HG03135 (cell line): ENCODE data around the gene CNTD1.
"Not testable (repeated sequence)": the region's sequence is repeated elsewhere in the genome, so short reads cannot be mapped to it uniquely, and the experiment has no call there.

Experiments
- ATAC-seq: cut with Tn5 transposase; IDR thresholded peaks from one replicate; pipeline ENCODE4 v1.9.1; 2021; ENCODE audit warnings: mild to moderate bottlenecking, moderate library complexity; ENCODE audit not compliant: unreplicated experiment

Gene CNTD1

DNA sequence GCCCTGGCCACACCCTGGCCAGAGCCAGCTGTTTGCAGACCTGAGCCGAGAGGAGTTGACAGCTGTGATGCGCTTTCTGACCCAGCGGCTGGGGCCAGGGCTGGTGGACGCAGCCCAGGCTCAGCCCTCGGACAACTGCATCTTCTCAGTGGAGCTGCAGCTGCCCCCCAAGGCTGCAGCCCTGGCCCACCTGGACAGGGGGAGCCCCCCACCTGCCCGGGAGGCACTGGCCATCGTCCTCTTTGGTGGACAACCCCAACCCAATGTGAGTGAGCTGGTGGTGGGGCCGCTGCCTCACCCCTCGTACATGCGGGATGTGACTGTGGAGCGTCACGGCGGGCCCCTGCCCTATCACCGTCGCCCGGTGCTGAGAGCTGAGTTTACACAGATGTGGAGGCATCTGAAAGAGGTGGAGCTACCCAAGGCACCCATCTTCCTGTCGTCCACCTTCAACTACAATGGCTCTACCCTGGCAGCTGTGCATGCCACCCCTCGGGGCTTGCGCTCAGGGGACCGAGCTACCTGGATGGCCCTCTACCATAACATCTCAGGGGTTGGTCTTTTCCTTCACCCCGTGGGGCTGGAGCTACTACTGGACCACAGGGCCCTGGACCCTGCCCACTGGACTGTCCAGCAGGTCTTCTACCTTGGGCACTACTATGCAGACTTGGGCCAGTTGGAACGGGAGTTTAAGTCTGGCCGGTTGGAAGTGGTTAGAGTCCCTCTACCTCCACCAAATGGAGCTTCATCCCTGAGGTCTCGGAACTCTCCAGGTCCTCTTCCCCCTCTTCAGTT is 46.3 kb downstream of the CNTD1 start:
- no peak for ATAC-seq

DNA sequence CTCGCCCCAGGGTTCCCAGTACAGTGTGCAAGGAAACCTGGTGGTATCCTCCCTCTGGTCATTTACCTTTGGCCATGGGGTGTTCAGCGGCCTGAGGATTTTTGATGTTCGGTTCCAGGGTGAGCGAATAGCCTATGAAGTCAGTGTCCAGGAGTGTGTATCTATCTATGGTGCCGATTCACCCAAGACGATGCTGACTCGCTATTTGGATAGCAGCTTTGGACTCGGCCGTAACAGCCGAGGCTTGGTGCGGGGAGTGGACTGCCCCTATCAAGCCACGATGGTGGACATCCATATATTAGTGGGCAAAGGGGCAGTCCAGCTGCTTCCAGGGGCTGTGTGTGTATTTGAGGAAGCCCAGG is 46.9 kb downstream of the CNTD1 start:
- no peak for ATAC-seq

DNA sequence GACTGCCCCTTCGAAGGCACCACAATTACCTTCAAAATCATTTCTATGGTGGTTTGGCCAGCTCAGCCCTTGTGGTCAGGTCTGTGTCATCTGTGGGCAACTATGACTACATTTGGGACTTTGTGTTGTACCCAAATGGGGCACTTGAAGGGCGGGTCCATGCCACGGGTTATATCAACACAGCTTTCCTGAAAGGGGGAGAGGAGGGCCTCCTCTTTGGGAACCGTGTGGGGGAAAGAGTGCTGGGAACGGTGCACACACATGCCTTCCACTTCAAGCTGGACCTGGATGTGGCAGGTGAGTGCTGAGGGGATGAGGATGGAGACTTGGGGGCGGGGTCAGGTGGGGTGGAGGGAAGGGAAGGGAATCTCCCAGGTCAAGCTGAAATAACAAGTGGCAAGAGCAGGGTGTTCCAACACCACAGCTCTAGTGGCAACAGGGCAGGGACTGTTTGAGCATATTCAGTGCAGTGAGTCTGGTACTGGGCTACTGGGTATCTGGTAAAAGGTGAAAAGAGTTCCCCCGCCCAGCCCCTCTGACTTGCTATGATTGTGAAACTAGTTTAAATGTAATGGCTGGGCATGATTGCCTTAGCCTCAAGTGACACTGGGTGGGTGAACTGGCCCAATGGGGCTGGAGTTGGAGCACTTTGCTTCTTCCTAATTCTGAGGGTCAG is 47.4 kb downstream of the CNTD1 start:
- ATAC-seq: no peak

DNA sequence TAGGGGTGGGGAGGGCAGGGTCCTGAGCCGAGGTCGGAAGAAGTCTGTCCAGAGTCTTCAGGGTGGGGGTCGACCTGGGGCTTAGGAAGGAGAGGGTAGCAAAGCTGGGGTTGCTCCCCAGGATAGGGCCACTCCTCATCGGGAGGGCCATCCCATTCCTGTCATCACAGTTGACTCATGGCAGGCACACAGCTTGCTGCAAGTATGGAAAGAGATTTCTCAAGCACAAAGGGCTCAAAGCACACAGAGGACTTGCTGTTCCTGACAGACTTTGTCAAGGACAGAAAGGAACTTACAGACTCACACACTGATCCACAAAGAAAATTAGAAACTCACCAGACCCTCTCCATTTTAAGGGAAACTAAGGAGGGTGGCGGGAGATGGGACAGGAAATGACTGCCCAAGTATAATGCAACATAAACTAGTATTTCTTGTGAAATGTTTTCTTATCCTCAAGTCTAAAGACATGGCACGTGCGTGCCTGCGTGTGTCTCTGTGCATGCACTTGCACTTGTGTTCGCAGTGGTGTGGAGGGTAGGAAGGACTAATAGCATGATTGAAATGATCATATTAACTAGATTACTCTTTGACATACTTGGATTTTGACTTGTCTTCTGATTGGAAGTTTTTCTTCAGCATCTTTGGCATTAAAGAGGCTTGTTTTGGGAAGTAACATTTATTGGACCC is 48.1 kb downstream of the CNTD1 start:
- no peak for ATAC-seq

DNA sequence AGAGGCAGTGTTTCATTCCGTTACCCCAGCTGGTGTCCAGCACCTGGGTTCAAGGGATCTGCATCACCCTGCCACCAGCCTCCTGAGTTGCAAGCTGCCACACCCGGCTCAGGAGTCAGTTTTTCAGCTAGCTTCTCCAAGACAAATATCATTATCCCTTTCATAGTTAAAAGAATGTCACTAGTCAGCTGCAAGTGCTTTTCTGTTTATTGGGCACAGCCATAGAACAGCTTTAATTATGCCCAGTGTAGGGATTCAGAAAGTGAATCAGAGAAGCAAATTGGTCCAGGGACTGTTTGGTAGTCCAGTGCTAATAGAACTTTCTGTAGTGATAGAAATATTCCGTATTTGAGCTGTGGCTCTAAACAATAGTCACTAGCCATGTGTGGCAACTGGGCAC is 49.4 kb downstream of the CNTD1 start:
- ATAC-seq: no peak

DNA sequence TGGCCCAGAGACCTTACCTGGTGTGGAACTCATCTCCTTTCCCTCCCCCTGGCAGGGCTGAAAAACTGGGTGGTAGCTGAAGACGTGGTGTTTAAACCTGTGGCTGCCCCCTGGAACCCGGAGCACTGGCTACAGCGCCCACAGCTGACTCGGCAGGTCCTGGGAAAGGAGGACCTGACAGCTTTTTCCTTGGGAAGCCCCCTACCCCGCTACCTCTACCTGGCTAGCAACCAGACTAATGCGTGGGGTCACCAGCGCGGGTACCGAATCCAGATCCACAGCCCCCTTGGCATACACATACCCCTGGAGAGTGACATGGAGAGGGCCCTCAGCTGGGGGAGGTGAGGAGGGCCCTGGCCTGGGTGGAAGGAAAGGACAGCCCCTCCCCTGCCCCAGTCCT is 50.4 kb downstream of the CNTD1 start:
- no peak for ATAC-seq

DNA sequence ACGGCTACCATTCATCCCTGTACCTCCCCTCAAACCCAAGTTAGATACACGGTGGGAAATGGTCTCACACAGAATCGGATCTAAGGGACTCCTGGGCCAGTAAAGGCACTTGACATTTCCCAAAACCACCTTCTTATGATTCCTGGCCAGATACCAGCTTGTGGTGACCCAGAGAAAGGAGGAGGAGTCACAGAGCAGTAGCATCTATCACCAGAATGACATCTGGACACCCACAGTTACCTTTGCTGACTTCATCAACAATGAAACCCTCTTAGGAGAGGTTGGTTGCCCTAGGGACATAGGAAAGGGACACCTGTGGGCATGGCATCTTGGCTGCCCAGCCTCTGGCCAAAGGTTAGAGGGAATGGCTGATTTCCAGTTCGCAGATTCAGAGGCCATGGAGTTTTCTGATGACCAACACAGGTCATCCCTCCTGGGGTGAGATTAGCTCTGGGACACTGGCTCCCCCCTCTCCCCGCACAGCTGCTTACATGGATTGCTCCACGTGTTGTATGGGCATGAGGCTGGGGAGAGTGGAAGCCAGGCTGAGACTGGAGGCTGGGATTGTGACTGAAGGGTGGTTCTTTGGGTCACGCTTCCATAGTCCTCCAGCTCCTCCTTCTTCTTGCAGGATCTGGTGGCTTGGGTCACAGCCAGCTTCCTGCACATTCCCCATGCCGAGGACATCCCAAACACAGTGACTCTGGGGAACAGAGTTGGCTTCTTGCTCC is 51.0 kb downstream of the CNTD1 start:
- ATAC-seq: no peak

DNA sequence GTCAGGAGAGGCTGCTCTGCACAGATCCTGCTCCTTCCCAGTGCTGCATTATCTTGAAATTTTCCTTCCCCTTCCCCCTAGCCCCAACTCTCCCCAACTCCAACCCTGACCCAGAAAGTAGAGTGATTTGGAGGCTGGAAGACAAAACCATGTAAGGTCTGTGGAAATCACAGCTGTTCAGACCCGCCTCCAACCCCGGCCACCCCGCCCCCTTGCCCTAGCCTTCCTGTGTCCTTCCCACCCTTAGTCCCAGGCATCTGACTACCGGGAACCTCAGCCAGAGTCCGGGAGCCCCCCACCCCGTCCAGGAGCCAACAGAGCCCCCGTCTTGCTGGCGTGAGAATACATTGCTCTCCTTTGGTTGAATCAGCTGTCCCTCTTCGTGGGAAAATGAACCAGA is 52.3 kb downstream of the CNTD1 start, which contains the start of gene AOC3:
TSS of gene AOC3 (plus strand) at position 246 of the 400 bp plus-strand sequence. CDS start at position 391, 145 bp downstream.
- no peak for ATAC-seq

DNA sequence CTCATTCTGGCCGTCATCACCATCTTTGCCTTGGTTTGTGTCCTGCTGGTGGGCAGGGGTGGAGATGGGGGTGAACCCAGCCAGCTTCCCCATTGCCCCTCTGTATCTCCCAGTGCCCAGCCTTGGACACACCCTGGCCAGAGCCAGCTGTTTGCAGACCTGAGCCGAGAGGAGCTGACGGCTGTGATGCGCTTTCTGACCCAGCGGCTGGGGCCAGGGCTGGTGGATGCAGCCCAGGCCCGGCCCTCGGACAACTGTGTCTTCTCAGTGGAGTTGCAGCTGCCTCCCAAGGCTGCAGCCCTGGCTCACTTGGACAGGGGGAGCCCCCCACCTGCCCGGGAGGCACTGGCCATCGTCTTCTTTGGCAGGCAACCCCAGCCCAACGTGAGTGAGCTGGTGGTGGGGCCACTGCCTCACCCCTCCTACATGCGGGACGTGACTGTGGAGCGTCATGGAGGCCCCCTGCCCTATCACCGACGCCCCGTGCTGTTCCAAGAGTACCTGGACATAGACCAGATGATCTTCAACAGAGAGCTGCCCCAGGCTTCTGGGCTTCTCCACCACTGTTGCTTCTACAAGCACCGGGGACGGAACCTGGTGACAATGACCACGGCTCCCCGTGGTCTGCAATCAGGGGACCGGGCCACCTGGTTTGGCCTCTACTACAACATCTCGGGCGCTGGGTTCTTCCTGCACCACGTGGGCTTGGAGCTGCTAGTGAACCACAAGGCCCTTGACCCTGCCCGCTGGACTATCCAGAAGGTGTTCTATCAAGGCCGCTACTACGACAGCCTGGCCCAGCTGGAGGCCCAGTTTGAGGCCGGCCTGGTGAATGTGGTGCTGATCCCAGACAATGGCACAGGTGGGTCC is 52.9 kb downstream of the CNTD1 start:
- not testable (repeated sequence) for ATAC-seq

DNA sequence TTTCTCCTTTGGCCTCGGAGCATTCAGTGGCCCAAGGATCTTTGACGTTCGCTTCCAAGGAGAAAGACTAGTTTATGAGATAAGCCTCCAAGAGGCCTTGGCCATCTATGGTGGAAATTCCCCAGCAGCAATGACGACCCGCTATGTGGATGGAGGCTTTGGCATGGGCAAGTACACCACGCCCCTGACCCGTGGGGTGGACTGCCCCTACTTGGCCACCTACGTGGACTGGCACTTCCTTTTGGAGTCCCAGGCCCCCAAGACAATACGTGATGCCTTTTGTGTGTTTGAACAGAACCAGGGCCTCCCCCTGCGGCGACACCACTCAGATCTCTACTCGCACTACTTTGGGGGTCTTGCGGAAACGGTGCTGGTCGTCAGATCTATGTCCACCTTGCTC is 53.7 kb downstream of the CNTD1 start:
- ATAC-seq: no peak

DNA sequence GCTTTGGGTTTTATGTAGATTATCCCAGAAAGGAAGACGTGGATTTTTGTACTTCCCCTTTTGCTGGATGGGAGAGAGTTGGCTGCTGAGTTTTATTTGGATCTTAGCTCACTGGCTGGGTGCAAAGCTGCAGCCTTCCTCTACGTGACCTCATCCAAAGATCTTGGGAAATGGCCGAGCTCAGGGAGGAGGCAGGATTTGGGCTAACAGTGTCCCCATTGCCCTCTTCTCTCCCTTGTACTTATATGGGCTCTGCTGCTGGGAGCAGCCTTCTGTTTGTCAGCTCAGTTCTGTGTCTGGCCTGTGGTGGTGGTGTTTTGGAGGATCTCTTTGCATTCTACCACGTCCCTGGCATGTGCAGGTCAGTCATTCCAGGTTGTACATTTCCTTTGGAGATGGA is 54.3 kb downstream of the CNTD1 start:
- ATAC-seq: no peak

DNA sequence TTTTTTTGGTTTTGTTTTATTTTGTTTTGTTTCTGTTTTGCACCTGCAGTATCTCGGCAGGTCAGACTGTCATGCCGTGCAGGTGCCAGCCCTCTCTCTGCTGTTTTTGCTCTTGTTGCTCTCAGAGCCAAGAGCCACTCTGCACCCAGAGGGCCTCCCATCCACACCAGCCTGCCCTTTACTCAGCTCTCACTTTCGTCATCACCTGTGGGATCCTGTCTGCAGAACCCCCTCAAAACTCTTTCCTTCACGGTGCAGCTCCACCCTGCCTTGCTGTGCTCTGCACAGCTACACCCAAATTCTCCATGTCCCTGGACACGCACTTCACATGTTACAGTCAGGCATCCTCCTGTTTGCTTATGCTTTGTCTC is 54.9 kb downstream of the CNTD1 start:
- ATAC-seq: no peak

DNA sequence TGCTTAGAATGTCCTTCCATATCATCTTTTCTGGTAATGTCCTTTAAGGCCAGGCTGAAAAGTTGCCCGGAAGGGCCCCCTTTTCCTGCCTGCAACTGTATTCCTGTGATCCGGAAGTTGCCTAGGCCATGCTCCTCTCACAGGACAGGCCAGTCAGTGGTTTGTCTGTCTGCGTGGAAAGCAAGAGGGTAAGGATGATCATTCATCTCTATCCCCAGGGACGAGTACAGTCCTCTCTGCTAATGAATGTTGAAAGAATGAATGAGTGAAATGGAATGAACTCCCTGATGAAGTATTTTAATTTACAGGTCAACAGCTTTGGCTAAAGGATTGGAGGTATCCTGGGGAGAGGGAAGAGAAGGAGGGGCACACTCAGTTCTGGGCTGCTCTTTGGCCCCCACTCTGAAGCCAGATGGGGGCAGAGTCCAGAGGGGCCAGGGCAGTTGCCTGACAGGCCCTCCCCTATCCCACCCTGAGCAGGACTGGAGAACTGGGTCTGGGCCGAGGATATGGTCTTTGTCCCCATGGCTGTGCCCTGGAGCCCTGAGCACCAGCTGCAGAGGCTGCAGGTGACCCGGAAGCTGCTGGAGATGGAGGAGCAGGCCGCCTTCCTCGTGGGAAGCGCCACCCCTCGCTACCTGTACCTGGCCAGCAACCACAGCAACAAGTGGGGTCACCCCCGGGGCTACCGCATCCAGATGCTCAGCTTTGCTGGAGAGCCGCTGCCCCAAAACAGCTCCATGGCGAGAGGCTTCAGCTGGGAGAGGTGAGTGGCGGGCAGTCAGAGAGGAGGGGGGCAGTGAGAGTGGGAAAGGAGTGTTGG is 55.5 kb downstream of the CNTD1 start:
- no peak for ATAC-seq

DNA sequence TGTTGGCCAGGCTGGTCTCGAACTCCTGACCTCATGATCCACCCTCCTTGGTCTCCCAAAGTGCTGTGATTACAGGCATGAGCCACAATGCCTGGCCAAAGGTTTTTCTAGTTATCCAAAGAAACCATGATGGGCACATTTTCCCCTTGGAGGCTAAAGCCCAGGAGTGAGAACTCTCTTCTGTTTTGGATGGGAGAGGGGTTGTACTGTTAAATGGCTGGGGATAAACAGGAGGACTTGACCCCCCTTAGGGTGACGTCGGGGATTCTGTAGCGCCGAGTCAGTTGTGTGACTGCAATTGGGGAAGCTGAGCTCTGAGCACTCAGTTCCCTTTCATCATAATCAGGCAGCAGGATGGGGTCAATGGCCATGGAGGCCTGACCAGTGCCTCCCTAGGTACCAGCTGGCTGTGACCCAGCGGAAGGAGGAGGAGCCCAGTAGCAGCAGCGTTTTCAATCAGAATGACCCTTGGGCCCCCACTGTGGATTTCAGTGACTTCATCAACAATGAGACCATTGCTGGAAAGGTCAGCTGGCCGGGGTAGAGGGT is 56.5 kb downstream of the CNTD1 start:
- no peak for ATAC-seq

DNA sequence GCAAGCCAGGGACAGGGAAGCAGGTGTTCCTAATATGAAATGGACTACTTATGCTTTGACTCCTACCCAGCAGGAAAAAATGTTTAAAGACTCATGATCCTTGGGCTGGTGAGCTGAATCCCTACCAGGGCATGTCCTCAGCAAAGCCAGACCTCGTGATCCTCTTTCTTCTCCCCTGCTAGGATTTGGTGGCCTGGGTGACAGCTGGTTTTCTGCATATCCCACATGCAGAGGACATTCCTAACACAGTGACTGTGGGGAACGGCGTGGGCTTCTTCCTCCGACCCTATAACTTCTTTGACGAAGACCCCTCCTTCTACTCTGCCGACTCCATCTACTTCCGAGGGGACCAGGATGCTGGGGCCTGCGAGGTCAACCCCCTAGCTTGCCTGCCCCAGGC is 57.4 kb downstream of the CNTD1 start:
- not testable (repeated sequence) for ATAC-seq

DNA sequence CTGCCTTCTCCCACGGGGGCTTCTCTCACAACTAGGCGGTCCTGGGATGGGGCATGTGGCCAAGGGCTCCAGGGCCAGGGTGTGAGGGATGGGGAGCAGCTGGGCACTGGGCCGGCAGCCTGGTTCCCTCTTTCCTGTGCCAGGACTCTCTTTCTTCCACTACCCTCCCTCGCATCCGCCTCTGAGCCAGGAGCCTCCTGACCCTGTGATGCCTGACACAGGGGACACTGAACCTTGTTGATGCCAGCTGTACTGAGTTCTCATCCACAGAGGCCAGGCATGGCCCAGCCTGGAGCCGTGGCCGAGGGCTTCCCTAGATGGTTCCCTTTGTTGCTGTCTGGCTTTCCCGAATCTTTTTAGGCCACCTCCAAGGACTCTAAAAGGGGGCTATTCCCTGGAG is 57.9 kb downstream of the CNTD1 start:
- ATAC-seq: not testable (repeated sequence)

DNA sequence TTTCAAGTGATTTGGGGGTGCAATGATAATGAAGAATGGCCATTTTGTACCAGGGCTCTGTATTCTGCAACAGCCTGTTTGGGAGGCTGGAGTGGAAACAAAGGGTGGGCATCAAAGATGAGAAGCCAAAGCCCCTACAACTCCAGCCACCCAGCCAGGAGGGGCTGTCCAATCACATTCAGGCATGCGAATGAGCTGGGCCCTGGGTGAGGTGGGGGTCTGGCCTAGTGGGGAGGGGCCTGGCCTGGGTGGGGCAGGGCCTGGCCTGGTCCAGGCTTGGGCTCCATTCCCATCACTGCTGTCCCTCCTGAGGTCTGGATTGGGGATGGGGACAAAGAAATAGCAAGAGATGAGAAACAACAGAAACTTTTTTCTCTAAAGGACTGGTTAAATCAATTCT is 58.7 kb downstream of the CNTD1 start:
- no peak for ATAC-seq
